ENCODE data around the gene WNT10A. TPM values are rescaled to one million over a fixed set of nuclear protein-coding genes. Genes with fewer than 3 reads are reported as not detected.
A peak's percentile ranks its signal among the peaks of the same experiment; 100 is the strongest.

WNT10A gene
- total and polyA plus RNA-seq, 10 of the 15 experiments (the other 5 are each of a cell fraction or from before 2014, with no cell fraction given) = 0.61 to 45.0 (median 6.9) TPM

GRCh38 chr2:218885981-218886947, 5.6 kb downstream of the WNT10A start (continued):
- no peak for TF ChIP-seq CUX1 (IDR thresholded peaks at IDR 0.05; ENCODE audit: insufficient replicate concordance, low read depth, low read length)
- TF ChIP-seq PBX3 (IDR thresholded peaks at IDR 0.05; ENCODE audit: insufficient replicate concordance, low read depth, low read length) = peak; percentile 9
- TF ChIP-seq SP1 (IDR thresholded peaks at IDR 0.05; ENCODE audit: low read depth, low read length) = peak; percentile 65
- TF ChIP-seq NR2F1 (conservative IDR thresholded peaks at IDR 0.05) = peak; percentile 45
- TF ChIP-seq MLLT1 (IDR thresholded peaks at IDR 0.05) = peak; percentile 83
- TF ChIP-seq HDAC2 (IDR thresholded peaks at IDR 0.05) = no peak
- TF ChIP-seq TAF1 (IDR thresholded peaks at IDR 0.05; ENCODE audit: borderline replicate concordance, low read depth, low read length) = 0 out of 2 replicates have a peak, but pooled peaks have one; percentile 26
- TF ChIP-seq IKZF1 (conservative IDR thresholded peaks at IDR 0.05) = peak; percentile 89
- TF ChIP-seq GATAD2B (conservative IDR thresholded peaks at IDR 0.05; ENCODE audit: low read depth) = peak; percentile 68
- TF ChIP-seq E2F4 (IDR thresholded peaks at IDR 0.05; ENCODE audit: low read depth, low read length) = no peak
- TF ChIP-seq JUNB (IDR thresholded peaks at IDR 0.05) = no peak
- TF ChIP-seq POU2F2 (IDR thresholded peaks at IDR 0.05; ENCODE audit: borderline replicate concordance, low read depth, low read length) = peak; percentile 100
- no peak for TF ChIP-seq YY1 (IDR thresholded peaks at IDR 0.05; ENCODE audit: low read depth, low read length)
- peak; percentile 64 for TF ChIP-seq CREM (IDR thresholded peaks at IDR 0.05; ENCODE audit: low read depth)
- peak; percentile 73 for TF ChIP-seq SMARCA5 (IDR thresholded peaks at IDR 0.05)
- TF ChIP-seq CHD2 (IDR thresholded peaks at IDR 0.05; ENCODE audit: borderline replicate concordance, low read depth, low read length) = peak; percentile 77
- TF ChIP-seq RELB (IDR thresholded peaks at IDR 0.05; ENCODE audit: low read depth) = peak; percentile 84
- TF ChIP-seq ZNF207 (IDR thresholded peaks at IDR 0.05; ENCODE audit: borderline replicate concordance) = peak; percentile 16; the same call in 1 of the 2 replicates
- TF ChIP-seq TBL1XR1 (IDR thresholded peaks at IDR 0.05; ENCODE audit: low read depth, low read length) = peak; percentile 67

Measured in GM12878 (cell line).